Measurements from ENCODE around the gene DTNB.
A peak's percentile ranks its signal among the peaks of the same experiment; 100 is the strongest.

The DTNB gene

DNA sequence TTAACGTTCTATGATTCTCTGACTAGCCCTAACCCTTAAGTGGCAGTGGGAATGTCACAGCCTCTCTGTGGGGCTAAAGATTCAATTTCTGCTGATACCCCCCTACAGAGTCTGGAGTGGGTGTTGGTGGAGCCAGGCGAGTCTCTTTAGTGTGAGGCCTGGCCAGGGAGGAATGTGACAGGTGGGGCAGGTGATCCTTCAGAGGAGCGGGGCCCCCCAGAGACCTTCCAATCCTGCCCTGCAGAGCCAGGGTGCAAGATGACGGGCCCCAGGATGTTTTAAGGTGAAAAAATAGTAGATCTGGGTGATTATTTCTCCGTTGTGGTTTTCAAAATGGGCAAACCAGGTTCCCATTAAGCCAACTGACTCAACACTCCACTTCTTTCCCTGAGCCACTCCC lies 303.5 kb downstream of the DTNB start:
- no peak for DNase-seq (ENCODE audit: low spot score)

DNA sequence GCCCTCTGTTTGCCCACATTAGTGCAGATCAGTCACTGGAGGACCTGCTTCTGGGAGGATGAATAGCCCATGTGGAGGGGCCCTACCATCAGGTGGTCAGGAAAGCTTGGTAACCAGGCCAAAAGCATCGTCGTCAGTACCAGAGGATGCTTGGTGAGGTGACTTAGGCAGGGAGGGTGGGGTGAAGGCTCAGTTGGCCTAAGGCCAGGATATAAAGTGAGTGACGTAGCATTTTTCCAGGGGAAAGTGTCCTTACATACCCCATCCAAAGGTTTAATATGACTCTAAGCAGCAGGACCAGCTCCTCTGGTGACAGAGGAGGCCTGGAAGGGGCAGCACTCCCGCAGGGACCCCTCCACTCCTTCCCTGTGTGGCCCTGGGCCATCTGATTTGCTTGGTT lies 303.9 kb downstream of the DTNB start:
- DNase-seq (ENCODE audit: low spot score): no peak

DNA sequence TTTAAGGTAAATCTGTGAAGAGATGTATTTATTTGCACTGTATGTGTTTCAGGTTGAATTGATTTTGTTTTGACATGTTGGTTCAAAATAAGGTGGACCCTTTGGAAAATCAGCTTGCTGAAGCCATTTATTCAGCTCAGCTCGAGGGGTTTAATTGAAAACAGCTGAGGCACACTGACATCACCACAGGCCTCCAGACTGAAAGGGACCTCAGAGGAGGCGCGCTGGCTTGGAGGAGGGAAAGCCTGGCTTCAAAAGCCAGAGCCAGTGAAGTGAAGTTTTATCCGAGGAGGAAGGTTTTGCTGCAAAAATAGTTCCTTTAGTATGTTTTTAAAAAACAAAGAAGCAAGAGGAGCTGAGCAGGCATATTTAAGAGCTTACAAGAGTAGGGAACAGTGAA lies 304.7 kb downstream of the DTNB start:
- no peak for DNase-seq (ENCODE audit: low spot score)

DNA sequence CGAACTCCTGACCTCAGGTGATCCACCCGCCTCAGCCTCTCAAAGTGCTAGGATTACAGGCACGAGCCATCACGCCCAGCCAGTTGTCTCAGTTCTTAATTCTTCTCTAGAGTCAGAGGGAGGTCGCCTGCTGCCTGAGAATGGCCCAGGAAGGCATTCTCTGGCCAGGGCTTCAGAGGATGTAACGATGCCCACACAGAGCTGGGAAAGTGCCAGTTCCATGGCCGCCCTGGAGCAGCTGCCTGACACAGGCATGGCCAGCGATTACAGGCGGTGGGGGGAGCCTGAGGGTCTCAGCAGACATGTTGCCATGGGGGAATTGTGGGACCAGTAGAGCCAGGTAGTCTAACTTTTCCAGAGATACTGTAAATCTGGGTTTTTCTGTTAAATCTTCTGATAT lies 306.1 kb downstream of the DTNB start:
- no peak for DNase-seq (ENCODE audit: low spot score)

DNA sequence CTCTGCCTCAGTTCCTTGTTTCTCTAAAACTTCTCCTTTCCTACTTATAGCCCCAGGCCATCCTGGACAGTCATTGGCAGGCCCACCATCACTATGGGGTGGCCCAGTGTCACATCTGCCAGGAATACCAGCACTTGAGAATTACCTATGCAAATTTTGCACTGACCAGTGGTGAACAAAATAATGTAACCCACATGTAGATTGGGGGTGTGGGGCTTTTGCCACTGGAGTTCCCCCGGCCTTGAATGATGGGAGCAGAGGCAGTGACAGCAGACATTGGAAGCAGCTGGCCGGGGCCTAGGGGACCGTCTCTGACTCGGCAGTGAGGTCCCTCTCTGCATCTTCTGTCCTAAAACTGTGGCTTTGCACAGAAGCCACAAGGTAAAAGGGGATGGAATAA lies 306.7 kb downstream of the DTNB start:
- DNase-seq (ENCODE audit: low spot score): no peak

DNA sequence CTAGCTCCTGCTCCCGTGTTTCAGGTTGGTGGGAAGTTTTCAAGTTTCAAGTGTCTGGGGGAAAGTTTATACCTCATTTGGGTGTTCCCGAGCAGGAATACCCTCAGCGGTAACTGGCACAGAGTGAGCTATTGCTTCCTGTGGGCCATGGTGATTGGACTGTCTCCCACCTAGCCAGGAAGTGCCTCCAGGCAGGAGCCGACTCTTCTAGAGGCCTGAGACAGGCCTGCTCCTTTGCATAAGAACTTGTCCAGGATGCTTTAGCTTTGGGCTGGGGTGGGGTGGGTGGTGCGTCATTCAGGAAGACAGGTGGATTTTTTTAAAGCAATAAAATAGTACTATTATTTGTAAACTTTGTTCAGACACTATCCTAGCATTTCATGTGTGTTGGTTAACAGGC lies 308.1 kb downstream of the DTNB start:
- no peak for DNase-seq (ENCODE audit: low spot score)

DNA sequence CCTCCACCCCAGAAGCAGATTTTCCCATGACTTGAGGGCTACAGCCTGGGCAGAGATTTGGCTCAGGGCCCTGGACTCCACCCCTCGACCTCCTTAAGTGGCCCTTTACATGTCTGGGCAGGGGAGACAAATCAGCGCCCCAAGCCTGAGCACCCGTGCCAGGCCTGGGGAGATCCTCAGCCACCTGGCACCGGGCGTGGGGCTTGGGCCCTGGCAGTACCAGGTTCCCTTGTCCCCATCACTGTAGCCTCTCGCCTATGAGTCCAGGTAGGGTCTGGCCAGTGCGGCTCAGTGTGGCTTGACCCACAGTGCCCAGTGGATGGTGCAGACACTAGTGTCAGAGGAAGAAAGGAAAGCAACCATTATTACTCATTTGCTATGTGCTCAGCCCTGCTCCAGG lies 309.6 kb downstream of the DTNB start:
- DNase-seq (ENCODE audit: low spot score): no peak

DNA sequence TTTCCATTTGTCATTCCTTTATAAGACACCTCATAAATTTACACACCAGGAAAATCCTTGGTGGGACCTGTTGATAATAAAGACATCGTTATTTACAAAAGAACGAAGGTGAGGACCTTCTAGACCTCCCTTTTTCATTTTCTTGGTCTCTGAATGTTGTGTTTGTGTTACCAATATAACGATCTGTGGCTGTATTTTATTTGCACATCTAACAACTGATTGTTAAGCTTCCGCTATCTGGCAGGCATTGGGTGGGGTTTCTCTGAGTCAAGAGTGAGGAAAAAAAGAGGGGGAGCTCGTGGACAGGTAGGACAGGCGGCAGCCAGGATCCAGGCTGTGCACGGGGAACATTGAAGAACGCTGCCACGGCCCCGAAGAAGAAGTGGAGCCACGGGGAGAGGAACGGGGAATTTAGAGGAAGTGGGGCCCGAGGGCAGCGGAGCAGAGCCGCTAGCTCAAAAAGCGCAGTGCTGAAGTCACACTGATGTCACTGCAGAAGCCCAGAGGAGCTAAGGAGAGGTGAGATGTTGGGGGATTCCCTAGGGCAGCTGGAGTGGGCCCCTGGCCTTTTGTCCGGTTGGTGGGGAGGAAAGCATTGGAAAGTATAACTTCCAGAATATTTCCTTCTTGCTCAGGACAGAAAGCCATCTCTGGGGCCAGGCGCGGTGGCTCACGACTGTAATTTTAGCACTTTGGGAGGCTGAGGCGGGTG lies 310.8 kb downstream of the DTNB start:
- DNase-seq (ENCODE audit: low spot score): peak; percentile 37

DNA sequence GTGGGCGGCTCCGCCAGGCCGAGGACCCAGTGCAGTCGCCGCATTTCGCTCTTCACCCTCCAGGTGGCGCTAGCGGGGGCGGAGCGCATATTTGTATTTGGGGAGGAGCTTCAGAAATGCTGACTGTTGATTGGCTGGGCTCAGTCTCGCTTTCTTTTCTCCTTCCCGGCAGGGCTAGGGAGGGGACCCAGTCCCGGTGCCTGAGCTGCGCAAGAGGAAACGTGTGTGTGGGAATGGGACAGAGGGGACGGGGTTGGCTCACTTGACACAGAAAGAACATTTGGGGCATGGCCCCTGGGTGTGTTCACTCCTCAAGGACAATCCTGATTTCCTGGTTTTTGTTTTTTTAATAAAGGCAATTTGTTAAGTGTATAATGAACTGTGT lies 311.3 kb downstream of the DTNB start:
- peak; percentile 97 for DNase-seq (ENCODE audit: low spot score)

DNA sequence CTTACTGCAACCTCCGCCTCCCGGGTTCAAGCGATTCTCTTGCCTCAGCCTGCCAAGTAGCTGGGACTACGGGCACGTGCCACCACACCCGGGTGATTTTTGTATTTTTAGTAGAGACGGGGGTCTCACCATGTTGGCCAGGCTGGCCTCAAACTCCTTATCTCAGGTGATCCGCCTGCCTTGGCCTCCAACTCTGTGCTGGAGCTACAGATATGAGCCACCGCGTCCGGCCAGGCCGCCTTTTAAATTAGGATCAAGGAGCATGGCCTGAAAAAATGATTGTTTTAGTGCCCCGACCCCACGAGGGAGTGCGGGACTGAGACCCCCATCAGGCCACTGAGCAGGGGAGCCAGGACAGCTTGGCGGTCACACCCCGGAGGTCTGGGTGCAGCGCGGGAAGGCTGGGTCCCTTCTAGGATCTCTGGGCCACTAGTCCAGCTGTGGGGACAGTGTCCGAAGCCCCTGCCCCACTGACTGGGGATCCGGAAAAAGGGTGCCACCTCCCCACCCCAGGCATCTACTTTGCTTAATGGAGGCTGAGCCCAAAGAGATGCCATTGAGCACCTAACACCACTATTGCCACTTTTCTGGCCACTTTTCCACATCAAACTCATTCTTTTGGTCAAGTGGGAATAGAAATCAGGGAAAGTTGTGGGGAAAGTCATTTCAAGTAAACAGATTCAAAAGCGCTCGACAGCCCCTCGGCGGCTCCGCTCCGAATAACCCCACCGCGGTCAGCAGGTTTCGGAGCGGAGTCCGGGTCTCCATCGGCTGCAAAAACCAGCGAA lies 311.9 kb downstream of the DTNB start:
- DNase-seq (ENCODE audit: low spot score): no peak

DNA sequence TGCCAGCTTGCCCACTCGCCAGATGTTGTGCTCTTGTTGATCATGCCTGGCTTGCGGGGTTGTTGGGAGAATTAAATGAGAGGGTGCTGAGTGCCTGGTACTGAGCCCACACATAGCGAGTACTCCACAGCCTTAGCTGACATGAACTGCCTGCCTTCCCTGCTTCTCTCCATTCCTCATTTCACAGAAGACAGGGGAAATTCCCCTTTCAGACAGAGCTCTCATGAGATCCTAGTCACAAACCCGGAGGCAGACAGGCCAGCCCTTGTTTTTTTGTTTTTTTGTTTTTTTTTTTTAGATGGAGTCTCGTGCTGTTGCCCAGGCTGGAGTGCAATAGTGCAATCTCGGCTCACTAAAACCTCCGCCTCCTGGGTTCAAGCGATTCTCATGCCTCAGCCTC lies 314.5 kb downstream of the DTNB start:
- no peak for DNase-seq (ENCODE audit: low spot score)

DNA sequence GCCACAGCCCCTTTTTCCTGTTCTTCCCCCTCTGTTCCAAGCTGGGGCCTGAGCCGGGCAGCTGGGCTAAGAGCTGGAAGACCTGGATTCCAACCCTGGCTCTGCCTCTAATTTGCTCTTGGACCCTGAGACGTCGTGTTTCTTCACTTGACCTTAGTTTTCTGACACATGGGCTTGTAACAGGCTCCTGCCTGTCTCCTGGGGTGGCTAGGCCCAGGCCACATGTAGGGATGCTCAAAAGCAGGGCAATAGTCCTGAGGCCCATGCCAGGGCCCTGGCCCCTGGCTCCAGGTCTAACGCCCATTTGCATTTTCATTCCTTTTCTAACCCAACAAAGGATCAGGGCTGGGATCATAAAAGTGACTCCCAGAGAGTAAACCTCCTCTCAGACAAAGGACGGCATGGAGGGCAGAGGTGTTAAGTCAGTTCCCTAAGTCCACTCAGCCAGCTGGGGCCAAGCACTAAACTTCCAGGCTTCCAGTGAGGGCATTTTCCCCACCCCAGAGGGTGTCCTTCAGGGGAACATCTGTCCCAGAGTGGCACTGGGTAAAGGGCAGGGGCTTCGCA lies 315.0 kb downstream of the DTNB start:
- DNase-seq (ENCODE audit: low spot score): no peak

DNA sequence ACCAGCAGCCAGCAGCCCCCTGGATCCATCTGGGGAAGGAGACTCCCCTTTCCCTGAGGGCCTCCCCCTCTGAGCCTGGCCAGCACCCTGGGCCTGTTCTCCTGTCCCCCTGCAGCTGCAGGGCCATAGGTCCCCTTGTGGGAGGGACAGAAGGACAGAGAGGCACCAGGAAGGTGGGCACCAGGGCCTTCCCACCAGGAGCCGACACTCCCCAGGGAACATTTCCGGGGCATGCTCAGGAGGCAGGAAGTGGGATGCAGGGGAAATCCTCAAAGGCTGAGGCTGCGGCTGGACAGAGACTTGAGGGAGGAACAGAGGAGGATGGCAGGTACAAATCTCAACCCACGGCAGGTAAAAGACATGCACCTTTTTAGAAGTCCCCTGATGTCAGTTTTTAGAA lies 317.3 kb downstream of the DTNB start:
- no peak for DNase-seq (ENCODE audit: low spot score)

DNA sequence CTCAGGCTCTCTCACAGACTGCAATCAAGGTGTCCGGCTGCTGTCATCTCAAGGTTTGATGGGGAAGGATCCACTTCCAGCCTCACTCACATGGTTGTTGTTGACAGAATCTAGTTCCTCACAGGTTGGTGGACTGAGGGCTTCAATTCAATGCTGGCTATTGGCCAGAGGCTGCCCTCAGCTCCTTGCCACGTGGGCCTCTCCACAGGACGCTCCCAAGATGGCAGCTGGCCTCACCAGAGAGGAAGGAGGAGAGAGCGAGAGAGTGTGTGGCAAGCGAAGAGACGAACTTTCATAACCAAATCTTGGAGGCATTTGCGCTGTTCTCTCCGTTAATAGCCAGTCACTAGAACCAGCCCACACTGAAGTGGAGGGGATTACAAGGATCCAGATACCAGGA lies 318.1 kb downstream of the DTNB start:
- no peak for DNase-seq (ENCODE audit: low spot score)

DNA sequence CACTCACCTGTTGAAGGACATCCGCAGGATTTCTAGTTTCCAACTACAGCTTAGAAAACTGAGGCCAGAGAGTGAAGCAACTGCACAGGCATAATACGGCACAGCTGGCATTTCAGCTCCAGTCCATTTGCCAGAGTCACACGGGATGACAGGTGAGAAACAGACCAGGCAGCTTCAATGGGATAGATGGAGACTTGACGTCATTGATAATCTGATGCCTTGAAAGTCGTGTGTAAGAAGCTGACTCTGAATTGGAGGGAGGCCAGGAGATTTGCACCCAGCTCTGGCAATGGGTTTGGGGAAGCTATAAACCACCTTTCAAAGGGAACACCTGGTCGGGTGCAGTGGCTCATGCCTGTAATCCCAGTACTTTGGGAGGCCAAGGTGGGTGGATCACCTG lies 319.3 kb downstream of the DTNB start:
- no peak for DNase-seq (ENCODE audit: low spot score)

DNA sequence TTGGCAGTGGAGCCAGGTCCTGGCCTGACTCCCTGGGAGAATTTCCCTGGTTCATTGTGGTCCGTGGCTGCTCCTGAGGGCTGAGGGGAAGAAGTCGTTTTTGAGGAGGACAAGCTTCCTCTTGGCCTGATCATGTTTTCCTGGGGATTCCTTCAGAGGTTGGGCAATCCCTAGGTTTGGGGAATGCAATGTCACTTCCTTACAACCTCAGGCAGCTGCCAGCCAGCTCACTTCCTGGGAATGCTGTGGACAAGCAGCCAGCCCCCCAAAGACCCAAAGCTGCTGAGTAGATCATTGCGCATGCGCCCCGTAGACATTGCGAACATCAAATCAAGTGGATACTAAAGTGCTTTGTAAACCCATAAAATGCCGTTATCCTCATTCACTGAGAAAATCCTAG lies 324.0 kb downstream of the DTNB start:
- no peak for DNase-seq (ENCODE audit: low spot score)

DNA sequence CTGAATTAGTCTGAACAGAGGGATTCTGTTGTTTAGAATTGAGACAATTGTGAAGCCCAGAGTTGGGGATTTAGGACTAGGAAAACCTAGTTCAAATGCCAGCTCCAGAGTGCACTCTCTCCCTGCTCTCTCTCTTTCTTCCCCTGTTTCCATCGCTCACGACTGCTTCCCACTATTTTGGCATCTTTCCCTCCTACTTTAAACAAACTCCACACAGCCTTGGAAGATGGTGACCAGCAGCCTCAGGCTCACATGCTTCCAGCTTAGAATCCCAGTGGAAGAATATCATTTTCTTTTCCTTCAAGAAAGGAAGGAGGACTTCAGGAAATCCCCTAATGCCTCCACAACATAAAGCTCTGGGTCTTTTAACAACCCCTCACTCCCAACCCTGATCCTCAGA lies 325.5 kb downstream of the DTNB start:
- no peak for DNase-seq (ENCODE audit: low spot score)

DNA sequence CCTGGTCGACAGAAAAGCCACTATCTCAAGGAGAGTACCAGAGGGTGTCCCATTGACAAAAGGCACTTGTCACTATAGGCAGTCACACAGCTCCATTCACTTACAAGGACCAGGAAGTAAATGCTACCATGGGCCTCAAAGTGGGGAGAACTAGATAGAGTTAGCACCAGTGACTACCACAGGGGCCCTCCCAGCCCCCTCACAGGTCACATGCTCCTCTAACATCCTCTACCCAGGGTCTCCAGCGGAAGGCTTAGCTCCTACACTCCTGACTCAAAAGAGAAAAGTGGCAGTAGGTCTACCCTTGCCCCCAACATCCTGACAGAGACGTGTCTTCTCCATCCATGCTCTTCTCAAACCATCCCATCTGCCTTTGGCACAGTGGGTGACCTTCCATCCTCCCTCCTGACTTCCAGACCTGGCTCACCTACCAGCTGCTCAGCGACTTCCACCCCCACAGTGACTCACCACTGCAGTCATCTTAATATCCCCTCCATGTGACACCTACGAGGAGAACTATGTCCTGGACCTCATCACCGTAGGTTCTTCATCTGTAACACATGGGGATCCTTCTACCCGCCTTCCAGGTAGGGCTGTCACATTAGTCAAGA lies 326.1 kb downstream of the DTNB start:
- peak; percentile 27 for DNase-seq (ENCODE audit: low spot score)

DNA sequence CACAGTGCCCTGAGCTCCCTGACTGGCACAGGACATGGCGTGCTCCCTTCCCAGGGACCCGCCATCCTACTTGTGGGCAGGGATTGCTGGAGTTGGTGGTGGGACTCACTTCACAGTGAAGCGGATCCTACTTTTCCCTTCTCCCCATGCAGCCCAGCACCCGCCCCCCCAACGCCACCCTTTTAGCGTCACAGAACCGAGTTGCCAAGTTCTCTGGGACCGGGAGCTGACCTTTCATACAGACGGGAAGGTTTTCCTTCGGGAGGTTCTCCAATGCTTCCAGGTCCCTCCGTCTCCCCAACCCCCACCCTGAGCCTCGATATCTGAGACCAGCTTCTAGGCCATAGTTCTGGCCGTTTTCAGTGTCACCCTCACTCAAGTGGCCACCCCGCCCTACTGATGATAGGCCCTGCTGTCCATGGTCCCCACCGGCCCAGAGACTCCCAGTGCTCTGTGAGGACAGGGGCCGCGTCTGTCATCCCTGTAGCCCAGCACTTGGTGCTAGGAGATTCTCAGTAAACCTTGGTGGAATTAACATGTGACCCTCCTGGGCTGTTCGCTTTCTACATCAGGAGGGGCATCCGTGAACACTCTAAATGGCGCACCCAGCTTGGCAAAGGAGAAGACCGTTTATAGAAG lies 330.1 kb downstream of the DTNB start:
- no peak for DNase-seq (ENCODE audit: low spot score)

DNA sequence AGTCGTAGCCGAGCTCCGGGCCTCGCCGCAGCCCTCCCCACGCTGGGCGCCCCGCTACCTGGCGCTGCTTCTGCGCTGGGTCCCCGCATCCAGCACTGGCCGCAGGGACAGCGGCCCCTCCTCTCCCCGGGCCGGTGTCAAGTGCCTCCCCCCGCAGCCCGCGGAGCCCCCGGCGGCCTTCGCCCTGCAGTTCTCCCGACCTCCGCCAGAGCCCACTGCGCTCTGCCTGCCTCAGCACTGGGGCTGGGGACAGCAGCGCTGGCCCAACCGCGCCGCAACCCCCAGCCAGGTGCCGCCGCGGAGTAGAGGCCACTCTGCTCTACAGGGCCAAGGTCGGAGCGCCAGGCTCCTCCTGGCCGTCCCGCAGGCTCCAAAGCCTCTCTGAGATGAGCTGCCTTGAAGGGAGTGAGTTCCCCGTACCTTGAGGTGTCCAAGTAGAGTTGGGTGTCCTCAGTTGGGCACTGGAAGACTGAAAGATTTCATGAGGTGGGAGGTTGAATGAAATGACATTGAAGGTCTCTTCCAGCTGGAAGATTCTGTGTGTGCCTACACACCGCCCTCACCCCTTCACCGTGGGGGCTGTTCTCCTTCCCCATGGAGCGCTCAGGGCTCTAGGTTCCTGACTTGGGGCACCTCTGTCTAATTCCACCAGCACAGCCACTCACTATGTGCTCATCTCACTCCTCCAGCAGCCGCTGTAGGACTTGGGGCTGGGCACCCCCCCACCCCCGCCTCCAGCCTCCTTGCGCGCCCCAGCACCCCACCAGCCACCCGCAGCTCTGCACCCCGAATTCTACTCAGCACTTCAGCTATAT lies 330.8 kb downstream of the DTNB start:
- peak; percentile 75 for DNase-seq (ENCODE audit: low spot score)

DNA sequence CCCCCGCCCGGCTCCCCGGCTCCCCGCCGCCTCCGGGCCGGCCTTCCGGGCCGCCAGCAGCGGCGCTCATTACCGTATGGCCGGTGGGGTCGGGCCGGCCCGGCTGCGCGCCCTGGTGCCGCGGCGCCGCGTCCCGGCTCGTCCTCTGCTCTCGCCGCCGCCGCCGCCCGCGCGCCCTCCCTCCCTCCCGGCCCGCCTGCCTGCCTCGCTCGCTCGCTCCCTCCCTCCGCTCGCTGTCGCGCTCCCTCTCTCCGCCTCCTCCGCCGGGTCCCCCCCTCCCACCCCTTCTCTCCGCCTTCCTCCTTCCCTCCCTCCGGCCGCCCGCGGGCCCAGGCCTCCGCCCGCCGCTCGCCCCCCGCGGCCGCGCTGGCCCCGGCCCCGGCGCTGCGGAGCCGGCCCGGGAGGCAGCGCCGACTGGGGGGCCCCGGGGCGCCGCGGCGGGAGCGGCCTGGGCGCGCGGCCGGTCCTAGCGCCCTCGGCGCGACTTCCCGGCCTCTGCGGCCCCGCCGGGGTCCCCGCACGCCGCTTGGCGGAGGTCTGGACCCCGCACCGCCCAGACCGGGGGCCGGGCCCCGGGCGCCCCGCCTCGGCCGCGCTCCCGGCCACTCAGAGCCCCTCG lies 331.5 kb downstream of the DTNB start, which contains the start of gene DNMT3A:
DNMT3A (minus strand) TSS at position 173 of the 619 bp plus-strand sequence. CDS start 27,941 bp downstream, outside the sequence.
- peak; percentile 59 for DNase-seq (ENCODE audit: low spot score)
